RPMI8226 (cell line): Measurements from ENCODE around the gene B3GAT2.
"Not testable (repeated sequence)": the region's sequence is repeated elsewhere in the genome, so short reads cannot be mapped to it uniquely, and the experiment has no call there.

Source experiments
- DNase-seq: peaks from one replicate; pipeline ENCODE4 v3.0.0-alpha.2; 2015

The B3GAT2 gene

GRCh38 chr6:70956451-70957283, at the start of gene B3GAT2:
Gene B3GAT2, minus strand, starts transcription at chr6:70957060. Its CDS starts 631 bp downstream, at chr6:70956429.
- DNase-seq = no peak

- DNase-seq = no peak
Measured at GRCh38 chr6:70998148-70998547, 41.3 kb upstream of the B3GAT2 start.

DNA sequence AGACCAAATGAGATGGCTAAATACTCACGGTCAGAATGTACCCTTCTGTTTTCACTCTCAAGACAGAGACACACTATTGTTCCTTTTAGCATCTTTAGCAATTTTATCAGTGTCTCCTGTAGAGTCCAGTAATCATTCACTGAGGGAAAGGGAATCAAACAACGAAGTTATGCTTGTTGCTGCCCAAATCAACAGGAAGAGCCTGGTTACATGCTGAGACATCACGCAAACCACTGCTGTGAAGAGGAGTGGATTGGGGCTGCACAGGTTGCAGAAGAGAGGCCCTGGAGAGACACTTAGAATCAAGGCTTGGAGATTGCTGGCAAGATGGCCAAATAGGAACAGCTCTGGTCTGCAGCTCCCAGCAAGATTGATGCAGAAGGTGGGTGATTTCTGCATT, 40.5 kb upstream of the B3GAT2 start:
- no peak for DNase-seq

DNA sequence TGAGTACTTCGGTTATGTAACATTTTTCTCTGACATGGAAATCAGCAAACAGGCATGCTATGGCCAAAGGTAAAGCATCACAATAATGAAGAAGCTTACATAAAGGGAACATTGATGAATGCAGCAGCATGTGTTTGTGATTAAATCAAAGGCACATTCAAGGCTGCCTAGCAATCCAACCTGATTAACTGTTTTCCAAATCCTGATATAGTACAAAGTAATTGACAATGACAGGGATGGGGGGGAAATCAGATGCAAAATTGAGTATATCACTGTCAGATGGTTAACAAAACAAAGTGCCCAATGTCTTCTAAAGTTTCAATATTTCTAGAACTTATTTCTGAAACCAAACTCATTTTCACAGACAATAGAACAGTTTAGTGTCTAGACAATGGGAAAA, 39.2 kb upstream of the B3GAT2 start:
- no peak for DNase-seq

DNA sequence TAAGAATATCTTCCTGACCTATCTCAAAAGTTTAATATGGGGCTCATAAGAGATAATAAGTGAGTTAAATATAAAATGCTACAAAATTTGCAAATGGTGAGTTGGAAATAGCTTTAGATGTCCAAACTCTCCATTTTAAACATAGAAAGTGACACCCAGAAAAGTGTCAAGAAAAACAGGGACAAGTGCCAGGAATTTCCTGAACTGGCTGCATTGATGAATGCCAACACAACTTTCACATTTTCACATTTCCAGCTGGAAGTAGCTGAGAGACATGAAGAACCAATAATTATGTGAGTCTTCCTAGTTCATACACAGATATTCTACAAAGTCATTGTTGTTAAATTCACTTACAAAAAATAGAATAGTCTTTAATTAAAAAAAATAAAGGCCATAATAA, 38.6 kb upstream of the B3GAT2 start:
- no peak for DNase-seq

GRCh38 chr6:70991253-70991652, 34.4 kb upstream of the B3GAT2 start:
- no peak for DNase-seq

- DNase-seq = no peak
Measured at GRCh38 chr6:70985156-70985555, 28.3 kb upstream of the B3GAT2 start.

DNA sequence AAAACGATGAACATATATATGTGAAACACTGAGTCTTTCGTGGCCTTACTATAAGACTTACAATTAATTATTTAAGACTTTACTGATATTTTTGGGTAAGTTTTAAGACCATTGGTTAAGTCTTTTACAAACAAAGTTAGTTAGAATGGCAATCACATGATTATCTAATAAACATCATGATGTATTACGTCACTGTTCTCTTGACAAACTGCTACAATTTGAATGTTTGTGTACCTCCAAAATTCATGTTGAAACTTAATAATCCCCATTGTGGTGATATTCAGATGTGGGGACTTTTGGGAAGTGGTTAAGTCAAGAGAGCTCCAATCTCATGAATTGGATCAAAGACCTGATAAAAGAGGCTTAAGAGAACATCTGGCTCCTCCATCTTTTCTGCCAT, 25.9 kb upstream of the B3GAT2 start:
- no peak for DNase-seq

DNA sequence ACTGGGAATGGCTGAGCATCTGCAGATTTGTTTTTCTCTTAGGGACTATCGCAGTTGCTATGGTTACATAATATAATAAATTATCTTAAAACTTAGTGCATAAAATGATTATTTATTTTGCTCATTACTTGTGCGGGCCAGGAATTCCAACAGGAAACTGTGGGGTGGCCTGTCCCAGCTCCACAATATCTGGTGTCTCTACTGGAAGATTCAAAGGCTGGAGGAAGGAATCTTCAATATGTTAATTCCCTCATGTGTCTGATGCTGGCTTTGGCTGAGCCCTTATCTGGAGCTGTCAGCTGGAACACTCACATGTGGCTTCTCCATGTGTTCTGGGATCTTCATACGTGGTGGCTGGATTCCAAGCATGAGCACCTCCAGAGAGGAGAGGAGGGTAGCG, 23.9 kb upstream of the B3GAT2 start:
- no peak for DNase-seq

DNA sequence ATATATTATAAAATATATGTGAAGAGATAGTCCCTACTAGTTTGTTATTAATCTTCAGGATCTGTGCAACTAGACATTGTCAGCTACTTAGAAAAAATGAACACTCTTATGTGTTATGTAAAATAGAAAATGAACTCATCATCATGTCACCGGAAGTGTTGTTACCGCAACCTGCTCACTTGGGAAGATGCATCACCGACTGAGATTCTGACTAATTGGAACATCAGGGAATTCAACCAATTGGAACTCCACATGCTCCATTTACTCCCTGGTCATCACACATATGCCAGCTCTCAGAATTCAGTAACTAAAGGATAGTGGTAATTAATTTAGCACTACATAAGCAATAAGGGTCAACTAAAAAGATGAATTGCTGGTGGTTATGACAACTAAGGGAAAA, 16.7 kb upstream of the B3GAT2 start:
- no peak for DNase-seq

DNA sequence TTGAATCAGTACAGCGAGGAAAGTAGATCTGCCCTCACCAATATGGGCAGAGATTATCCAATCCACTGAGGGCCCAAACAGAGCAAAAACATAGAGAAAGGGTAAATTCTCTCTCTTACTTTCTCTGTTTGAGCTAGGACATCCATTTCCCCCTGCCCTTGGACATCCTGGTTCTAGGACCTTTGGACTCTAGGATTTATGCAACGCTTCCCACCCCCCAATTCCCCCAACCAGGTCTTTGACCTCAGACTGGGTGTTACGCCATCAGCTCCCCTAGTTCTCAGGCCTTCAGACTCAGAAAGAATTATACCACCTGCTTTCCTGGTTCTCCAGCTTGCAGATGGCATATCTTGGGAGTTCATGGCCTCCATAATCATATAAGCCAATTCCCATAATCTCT, 10.2 kb upstream of the B3GAT2 start:
- DNase-seq = no peak

GRCh38 chr6:70957284-70957617, 391 bp upstream of the B3GAT2 start:
- no peak for DNase-seq

DNA sequence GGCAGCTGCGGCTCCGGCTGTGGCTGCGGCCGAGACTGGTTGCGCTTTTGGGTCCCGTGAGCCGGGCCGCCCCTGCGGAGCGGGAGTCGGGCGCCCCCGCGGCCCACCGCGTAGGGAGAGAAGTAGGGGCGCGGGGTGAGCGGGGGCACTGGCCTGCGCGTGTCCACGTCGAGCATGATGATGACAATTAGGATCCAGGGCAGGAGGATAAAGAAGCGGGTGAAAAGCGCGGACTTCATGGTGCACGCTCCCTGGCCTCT, 739 bp downstream of the B3GAT2 start:
- no peak for DNase-seq

- peak; percentile 97 for DNase-seq
Measured at GRCh38 chr6:70955441-70956190, 1.2 kb downstream of the B3GAT2 start.

- no peak for DNase-seq
Measured at GRCh38 chr6:70954750-70955149, 2.1 kb downstream of the B3GAT2 start.

- DNase-seq = no peak
Measured at GRCh38 chr6:70954176-70954575, 2.7 kb downstream of the B3GAT2 start.

- no peak for DNase-seq
Measured at GRCh38 chr6:70952608-70953165, 4.2 kb downstream of the B3GAT2 start.

DNA sequence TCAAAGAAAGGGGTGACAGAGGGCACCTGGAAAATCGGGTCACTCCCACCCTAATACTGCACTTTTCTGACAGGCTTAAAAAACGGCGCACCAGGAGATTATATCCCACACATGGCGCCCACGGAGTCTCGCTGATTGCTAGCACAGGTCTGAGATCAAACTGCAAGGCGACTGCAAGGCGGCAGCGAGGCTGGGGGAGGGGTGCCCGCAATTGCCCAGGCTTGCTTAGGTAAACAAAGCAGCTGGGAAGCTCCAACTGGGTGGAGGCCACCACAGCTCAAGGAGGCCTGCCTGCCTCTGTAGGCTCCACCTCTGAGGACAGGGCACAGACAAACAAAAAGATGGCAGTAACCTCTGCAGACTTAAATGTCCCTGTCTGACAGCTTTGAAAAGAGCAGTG, 12.5 kb downstream of the B3GAT2 start:
- not testable (repeated sequence) for DNase-seq

GRCh38 chr6:70933853-70934252, 23.0 kb downstream of the B3GAT2 start:
- no peak for DNase-seq

DNA sequence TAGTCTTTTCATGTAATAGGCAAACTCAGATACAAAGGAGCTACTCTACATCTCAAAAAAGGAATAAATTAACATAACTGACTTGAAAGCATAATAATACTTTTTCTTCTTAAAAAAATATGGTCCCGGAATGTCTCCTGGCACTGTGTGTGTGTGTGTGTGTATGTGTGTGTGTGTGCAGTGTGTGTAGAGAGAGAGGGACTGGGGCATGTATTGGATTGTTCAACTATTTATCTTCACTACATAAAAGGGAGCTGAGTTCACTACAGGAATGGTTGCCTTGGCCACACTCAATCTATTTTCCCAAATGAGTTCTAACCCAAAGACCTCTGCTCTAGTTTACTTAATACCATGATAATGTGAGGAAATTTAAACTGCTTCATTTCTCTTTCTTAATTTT, 51.1 kb downstream of the B3GAT2 start:
- DNase-seq = no peak

GRCh38 chr6:70903665-70904452, 53.0 kb downstream of the B3GAT2 start:
- DNase-seq = no peak

DNA sequence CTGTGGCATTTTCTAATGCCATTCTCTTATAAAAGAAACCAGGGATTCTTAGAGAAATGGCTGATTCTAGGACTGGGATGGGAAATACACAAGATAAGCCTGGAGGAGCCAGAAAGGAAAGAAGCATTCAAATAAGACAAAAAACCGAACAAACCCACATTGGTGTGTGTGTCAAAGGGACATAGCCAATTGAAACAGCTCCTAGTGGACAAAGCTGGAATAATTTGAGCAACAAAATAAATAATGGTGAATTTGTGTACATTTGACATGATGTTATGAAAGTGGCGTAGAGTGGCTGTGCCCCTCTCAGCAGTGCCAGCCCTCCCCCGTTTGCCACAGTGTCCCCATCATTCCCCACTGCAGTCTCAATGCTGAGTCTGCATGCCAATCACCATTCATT, 55.5 kb downstream of the B3GAT2 start:
- peak; percentile 25 for DNase-seq

- DNase-seq = no peak
Measured at GRCh38 chr6:70900047-70900446, 56.8 kb downstream of the B3GAT2 start.

GRCh38 chr6:70894001-70894400, 62.9 kb downstream of the B3GAT2 start:
- DNase-seq = no peak
